ENCODE measurements around the gene DNAH2.

The DNAH2 gene

GRCh38 chr17:7881276-7882054 lies 163.9 kb downstream of the DNAH2 start:
- no peak for DNase-seq

- no peak for DNase-seq
Measured at GRCh38 chr17:7882068-7882467, 164.5 kb downstream of the DNAH2 start.

- DNase-seq: no peak
Measured at GRCh38 chr17:7882629-7883028, 165.1 kb downstream of the DNAH2 start.
